ENCODE measurements around the gene TMC1. TPM values are rescaled to one million over a fixed set of nuclear protein-coding genes. Genes with fewer than 3 reads are reported as not detected.

Gene TMC1
- total RNA-seq, 1 experiment from 2014 or later = 0.36 TPM

DNA sequence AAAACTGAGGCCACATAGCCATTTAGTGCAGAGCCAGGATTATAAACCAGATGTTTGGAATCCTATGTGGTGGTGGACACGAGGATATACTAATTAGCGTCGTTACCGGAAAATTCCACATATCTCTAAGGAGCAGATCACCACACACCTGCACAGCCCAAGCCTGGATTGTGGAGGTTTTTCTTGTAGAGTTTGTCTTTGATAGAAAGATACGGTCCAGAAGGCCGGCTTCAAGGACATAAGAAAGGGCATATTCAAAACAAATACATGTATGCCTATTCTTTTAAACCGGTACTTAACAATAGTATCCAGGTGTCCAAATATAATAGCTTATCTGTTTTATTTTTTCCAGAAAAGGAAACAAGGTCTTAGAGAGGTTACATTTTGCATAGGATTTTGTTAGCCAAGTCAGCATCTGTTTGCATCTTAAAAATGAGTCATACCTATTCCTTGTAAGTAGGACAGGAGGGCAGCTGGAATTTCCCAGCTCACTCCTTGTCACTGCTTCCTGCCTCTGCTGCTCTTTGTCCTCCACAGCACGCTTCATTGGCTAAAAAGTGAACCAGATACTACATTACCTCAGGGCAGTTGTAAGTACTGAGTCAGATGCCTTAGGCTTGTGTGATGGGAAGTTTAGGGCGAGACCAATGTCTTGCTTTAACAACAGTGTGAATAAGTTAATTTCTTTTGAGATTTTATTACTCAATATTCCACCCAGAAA, 3.6 kb downstream of the TMC1 start:
- no TSS peak for BruUV-seq (replicated peaks)
- ATAC-seq (peak; percentile 90), DNase-seq (ENCODE audit: low read depth, low spot score) (peak; percentile 92)
- no peaks in the 10 kb centered on the region for H3K9me3 ChIP-seq (ENCODE audit: control insufficient read depth, insufficient read depth, low read depth, low read length)
- in situ Hi-C loops (cut with HindIII; ENCODE audit: low pct_unique_long_range_greater_than_20kb, low sequenced_read_pairs) (no loop called here), intact Hi-C loops (cut with micrococcal nuclease; ENCODE audit: unreplicated experiment) (loop anchor here (5.0 kb wide), 2 partner anchors 67 to 163 kb away; no protein-coding TSS in a partner anchor)
- peaks cover 47% of the 10 kb centered on the region for H3K4me1 ChIP-seq (ENCODE audit: control insufficient read depth, insufficient read depth, low read length)
- peak overlapping the region; percentile 94 for H3K27ac ChIP-seq (ENCODE audit: low read length)
- peak; percentile 77 for TF ChIP-seq TCF7L2 (IDR thresholded peaks at IDR 0.05; ENCODE audit: low read depth, low read length)
- no peak for TF ChIP-seq SIN3A (IDR thresholded peaks at IDR 0.05; ENCODE audit: borderline replicate concordance, insufficient read depth, low read depth, low read length)
- 0 out of 2 replicates have a peak, but pooled peaks have one; percentile 43 for TF ChIP-seq POLR2AphosphoS5 (IDR thresholded peaks at IDR 0.05; ENCODE audit: low read depth, low read length)
- TF ChIP-seq, protein P1, sequence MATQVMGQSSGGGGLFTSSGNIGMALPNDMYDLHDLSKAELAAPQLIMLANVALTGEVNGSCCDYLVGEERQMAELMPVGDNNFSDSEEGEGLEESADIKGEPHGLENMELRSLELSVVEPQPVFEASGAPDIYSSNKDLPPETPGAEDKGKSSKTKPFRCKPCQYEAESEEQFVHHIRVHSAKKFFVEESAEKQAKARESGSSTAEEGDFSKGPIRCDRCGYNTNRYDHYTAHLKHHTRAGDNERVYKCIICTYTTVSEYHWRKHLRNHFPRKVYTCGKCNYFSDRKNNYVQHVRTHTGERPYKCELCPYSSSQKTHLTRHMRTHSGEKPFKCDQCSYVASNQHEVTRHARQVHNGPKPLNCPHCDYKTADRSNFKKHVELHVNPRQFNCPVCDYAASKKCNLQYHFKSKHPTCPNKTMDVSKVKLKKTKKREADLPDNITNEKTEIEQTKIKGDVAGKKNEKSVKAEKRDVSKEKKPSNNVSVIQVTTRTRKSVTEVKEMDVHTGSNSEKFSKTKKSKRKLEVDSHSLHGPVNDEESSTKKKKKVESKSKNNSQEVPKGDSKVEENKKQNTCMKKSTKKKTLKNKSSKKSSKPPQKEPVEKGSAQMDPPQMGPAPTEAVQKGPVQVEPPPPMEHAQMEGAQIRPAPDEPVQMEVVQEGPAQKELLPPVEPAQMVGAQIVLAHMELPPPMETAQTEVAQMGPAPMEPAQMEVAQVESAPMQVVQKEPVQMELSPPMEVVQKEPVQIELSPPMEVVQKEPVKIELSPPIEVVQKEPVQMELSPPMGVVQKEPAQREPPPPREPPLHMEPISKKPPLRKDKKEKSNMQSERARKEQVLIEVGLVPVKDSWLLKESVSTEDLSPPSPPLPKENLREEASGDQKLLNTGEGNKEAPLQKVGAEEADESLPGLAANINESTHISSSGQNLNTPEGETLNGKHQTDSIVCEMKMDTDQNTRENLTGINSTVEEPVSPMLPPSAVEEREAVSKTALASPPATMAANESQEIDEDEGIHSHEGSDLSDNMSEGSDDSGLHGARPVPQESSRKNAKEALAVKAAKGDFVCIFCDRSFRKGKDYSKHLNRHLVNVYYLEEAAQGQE (IDR thresholded peaks at IDR 0.05; ENCODE audit: insufficient read depth in 1 of 2, low read depth in 2 of 2, low read length in 1 of 2) = no peak
- TF ChIP-seq CTCF (IDR thresholded peaks at IDR 0.05) = no peak
- CTCF ChIA-PET = no interaction called here
- no peaks in the 10 kb centered on the region for H3K27me3 ChIP-seq (ENCODE audit: control insufficient read depth, insufficient read depth, low read length)
- POLR2A ChIA-PET = interaction anchor here (0.8 to 1.1 kb wide), 3 partner anchors 10 to 159 kb away, joined by 3 to 5 read pairs (median 3); no protein-coding TSS in a partner anchor
- H3K36me3 ChIP-seq (ENCODE audit: control insufficient read depth, insufficient read depth, low read length) = no peaks in the 10 kb centered on the region
- no peak overlapping the region for H3K4me3 ChIP-seq (ENCODE audit: low read depth in 2 of 2, low read length in 2 of 2)

DNA sequence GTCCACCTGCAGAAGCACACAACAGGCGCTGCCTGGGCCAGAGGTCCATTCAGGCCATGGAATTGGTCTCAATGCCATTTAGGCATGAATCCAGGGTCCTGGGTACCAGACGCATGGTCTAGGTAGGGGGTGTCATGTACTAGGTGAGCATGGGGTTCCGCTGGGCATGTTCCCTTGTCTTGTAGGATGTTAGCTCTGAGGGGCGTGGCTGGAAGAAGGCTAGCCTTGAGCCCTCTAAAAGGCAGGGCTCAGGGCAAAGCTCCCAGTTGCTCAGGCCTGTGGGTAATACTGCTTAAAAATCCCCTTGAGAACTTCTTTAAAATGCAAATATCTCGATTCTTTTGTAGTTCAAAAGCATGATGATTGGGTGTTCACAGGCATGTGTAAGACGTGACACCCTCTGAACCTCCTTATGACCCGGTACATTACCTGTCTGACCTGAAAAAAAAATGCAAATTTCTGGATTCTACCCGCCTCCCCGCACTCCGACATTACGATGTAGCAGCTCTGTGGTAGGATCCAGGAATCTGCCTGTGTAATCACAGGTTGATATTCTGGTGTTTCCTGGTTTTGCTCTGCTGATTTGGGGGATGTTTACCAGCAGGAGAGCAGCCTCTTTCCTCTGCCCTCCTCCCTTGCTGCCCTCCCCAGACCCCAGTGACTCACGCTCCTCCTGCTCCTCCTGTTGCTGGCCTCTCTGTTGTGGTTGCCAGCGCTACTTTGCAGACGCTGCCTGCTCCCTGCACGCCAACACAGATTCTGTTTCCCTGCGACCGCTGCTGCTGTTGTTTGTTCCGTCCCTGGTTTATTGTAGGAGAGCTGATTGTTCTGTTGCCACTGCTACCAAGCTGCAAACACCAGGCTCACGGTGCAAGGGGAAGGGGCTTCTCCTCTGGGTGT, 5.7 kb downstream of the TMC1 start:
- TF ChIP-seq SIN3A (IDR thresholded peaks at IDR 0.05; ENCODE audit: borderline replicate concordance, insufficient read depth, low read depth, low read length) (no peak), POLR2AphosphoS5 (IDR thresholded peaks at IDR 0.05; ENCODE audit: low read depth, low read length) (peak; percentile 73; the same call in 1 of the 2 replicates), TCF7L2 (IDR thresholded peaks at IDR 0.05; ENCODE audit: low read depth, low read length) (peak; percentile 81)
- DNase-seq (ENCODE audit: low read depth, low spot score) = no peak
- H3K4me1 ChIP-seq (ENCODE audit: control insufficient read depth, insufficient read depth, low read length) = peaks cover 47% of the 10 kb centered on the region
- ChIA-PET POLR2A (interaction anchor here (0.7 to 1.6 kb wide), 5 partner anchors 50 to 176 kb away, joined by 3 to 5 read pairs (median 4); partner anchors contain the start of gene ZFAND5), CTCF (no interaction called here)
- ATAC-seq = peak; percentile 90
- intact Hi-C loops (cut with micrococcal nuclease; ENCODE audit: unreplicated experiment) = loop anchor here (5.0 kb wide), 2 partner anchors 65 to 165 kb away; no protein-coding TSS in a partner anchor
- no peaks in the 10 kb centered on the region for H3K9me3 ChIP-seq (ENCODE audit: control insufficient read depth, insufficient read depth, low read depth, low read length)
- peak overlapping the region; percentile 18 to 43 for H3K4me3 ChIP-seq (ENCODE audit: low read depth in 2 of 2, low read length in 2 of 2)
- TSS peak; percentile 80 for BruUV-seq (replicated peaks)
- no peaks in the 10 kb centered on the region for H3K36me3 ChIP-seq (ENCODE audit: control insufficient read depth, insufficient read depth, low read length)
- in situ Hi-C loops (cut with HindIII; ENCODE audit: low pct_unique_long_range_greater_than_20kb, low sequenced_read_pairs) = no loop called here
- peak overlapping the region; percentile 94 for H3K27ac ChIP-seq (ENCODE audit: low read length)
- no peaks in the 10 kb centered on the region for H3K27me3 ChIP-seq (ENCODE audit: control insufficient read depth, insufficient read depth, low read length)

All from Panc1 (cell line).